ENCODE measurements around the gene ZDHHC7. TPM values are rescaled to one million over a fixed set of nuclear protein-coding genes. Genes with fewer than 3 reads are reported as not detected.

ZDHHC7 gene
- total and polyA plus RNA-seq, 9 of the 15 experiments (the other 6 are each of a cell fraction or from before 2014, with no cell fraction given), result 1.7 to 49.7 (median 37.4) TPM

- TF ChIP-seq FOSL1 (tag; conservative IDR thresholded peaks at IDR 0.05) (peak; percentile 23; the same call in 1 of the 2 replicates), SPI1 (IDR thresholded peaks at IDR 0.05; ENCODE audit: borderline replicate concordance, low read depth, low read length) (peak; percentile 84), E4F1 (CRISPR knock-in tag; IDR thresholded peaks at IDR 0.05; ENCODE audit: borderline replicate concordance) (no peak), TEAD1 (CRISPR knock-in tag; IDR thresholded peaks at IDR 0.05) (no peak), MXI1 (IDR thresholded peaks at IDR 0.05; ENCODE audit: low read depth, low read length) (no peak), REST (IDR thresholded peaks at IDR 0.05; ENCODE audit: borderline replicate concordance) (peak; percentile 59), REST (CRISPR knock-in tag; IDR thresholded peaks at IDR 0.05; ENCODE audit: low read depth) (no peak), ETV1 (tag; conservative IDR thresholded peaks at IDR 0.05; ENCODE audit: low read depth) (no peak), RBBP5 (IDR thresholded peaks at IDR 0.05; ENCODE audit: borderline replicate concordance, insufficient read depth, low read length, poor library complexity, severe bottlenecking) (peak; percentile 19), NFIC (IDR thresholded peaks at IDR 0.05) (peak; percentile 89), NFIX (CRISPR knock-in tag; IDR thresholded peaks at IDR 0.05; ENCODE audit: low read depth) (0 out of 2 replicates have a peak, but pooled peaks have one; percentile 30), SRF (CRISPR knock-in tag; IDR thresholded peaks at IDR 0.05) (no peak; a peak in 1 of 4 replicates), MAFG (tag; conservative IDR thresholded peaks at IDR 0.05) (0 out of 2 replicates have a peak, but pooled peaks have one; percentile 17), JUND (IDR thresholded peaks at IDR 0.05; ENCODE audit: borderline replicate concordance, low read depth, low read length) (peak; percentile 15; the same call in 1 of the 2 replicates), JUND (tag; IDR thresholded peaks at IDR 0.05; ENCODE audit: borderline replicate concordance, low read depth, low read length) (no peak), DMBX1 (CRISPR knock-in tag; IDR thresholded peaks at IDR 0.05; ENCODE audit: borderline replicate concordance) (no peak), ESRRA (IDR thresholded peaks at IDR 0.05; ENCODE audit: borderline replicate concordance, low read depth) (peak; percentile 83)
Observed at GRCh38 chr16:84928679-84929420, 82.5 kb downstream of the ZDHHC7 start (continued).

Data from K562 (cell line).